ENCODE measurements around the gene ZNF133. TPM values are rescaled to one million over a fixed set of nuclear protein-coding genes. Genes with fewer than 3 reads are reported as not detected.

ZNF133 gene
- total and polyA plus RNA-seq, 2 of the 13 experiments (the other 11 are each of a cell fraction or from before 2014, with no cell fraction given) = 23.5 to 26.7 TPM

- H3K79me2 ChIP-seq (ENCODE audit: insufficient read depth, low read length) = no peaks in the 10 kb centered on the region
- no peak overlapping the region for H3K4me2 ChIP-seq (ENCODE audit: low read depth, low read length)
- no TSS peak for BruUV-seq (replicated peaks)
- no peaks in the 10 kb centered on the region for H4K20me1 ChIP-seq (ENCODE audit: insufficient read depth, low read length)
- under 1% methylated on average over 3 of the region's 3 CpGs for WGBS (ENCODE audit: low lambda C conversion rate)
- POLR2A ChIA-PET = no interaction called here
- H3K27me3 ChIP-seq (ENCODE audit: control insufficient read depth in 1 of 2, insufficient read depth in 2 of 2, low read length in 2 of 2) = peaks cover 2 to 34% of the 10 kb centered on the region in 2 experiments; a peak in 3 of 5 replicates
- ATAC-seq (no peak), FAIRE-seq (no peak), DNase-seq (ENCODE audit: low spot score) (no peak)
- intact Hi-C loops (cut with micrococcal nuclease; ENCODE audit: unreplicated experiment) = no loop called here
- H3K4me3 ChIP-seq (replicated peaks in 1 of 3; ENCODE audit: insufficient read depth in 1 of 3, low read depth in 2 of 3, low read length in 3 of 3) = no peak overlapping the region
- no peak overlapping the region for H3K27ac ChIP-seq (ENCODE audit: extremely low read length, insufficient read depth, low read length)
- H2AFZ ChIP-seq (ENCODE audit: low read length) = no peak overlapping the region
- CTCF ChIA-PET (ENCODE audit: low intra/inter-chr PET ratio, low total read pairs) = interaction anchor here (1.0 kb wide), 1 partner anchor 22 kb away, joined by 3 read pairs; no protein-coding TSS in a partner anchor
- no peaks in the 10 kb centered on the region for H3K36me3 ChIP-seq (replicated peaks in 1 of 2; ENCODE audit: control insufficient read depth in 1 of 2, insufficient read depth in 2 of 2, low read length in 2 of 2)
- in situ Hi-C loops (cut with HindIII; ENCODE audit: extremely low pct_ligation_motif_present, low pct_unique_long_range_greater_than_20kb) = loop anchor here (25.0 kb wide), 1 partner anchor 192 kb away; the partner anchor contains the start of gene OVOL2
- H3K9me3 ChIP-seq (ENCODE audit: low read length) = no peaks in the 10 kb centered on the region
- no peak overlapping the region for H3K9ac ChIP-seq (ENCODE audit: insufficient read depth, low read depth, low read length)
- H3K4me1 ChIP-seq (ENCODE audit: insufficient read depth, low read length) = peaks cover 8% of the 10 kb centered on the region
- no peak for TF ChIP-seq ZNF558 (CRISPR knock-in tag; IDR thresholded peaks at IDR 0.05; ENCODE audit: borderline replicate concordance)
- TF ChIP-seq CHCHD3 (CRISPR knock-in tag; IDR thresholded peaks at IDR 0.05) = no peak
- no peak for TF ChIP-seq ZNF564 (CRISPR knock-in tag; IDR thresholded peaks at IDR 0.05)
- TF ChIP-seq ETV6 (CRISPR knock-in tag; conservative IDR thresholded peaks at IDR 0.05) = no peak
- TF ChIP-seq KDM5B (CRISPR knock-in tag; IDR thresholded peaks at IDR 0.05; ENCODE audit: borderline replicate concordance) = no peak
- no peak for TF ChIP-seq REL (CRISPR knock-in tag; conservative IDR thresholded peaks at IDR 0.05)
- no peak for TF ChIP-seq ZNF280D (CRISPR knock-in tag; IDR thresholded peaks at IDR 0.05)
- no peak for TF ChIP-seq ZNF883 (CRISPR knock-in tag; IDR thresholded peaks at IDR 0.05; ENCODE audit: not compliant biosample characterization)
- TF ChIP-seq NRL (CRISPR knock-in tag; IDR thresholded peaks at IDR 0.05; ENCODE audit: borderline replicate concordance) = no peak
- TF ChIP-seq ZFYVE20 (CRISPR knock-in tag; IDR thresholded peaks at IDR 0.05; ENCODE audit: borderline replicate concordance, low read depth) = no peak
Measured at GRCh38 chr20:18254615-18255014, 33.7 kb upstream of the ZNF133 start.
